HFFc6 (cell line): ENCODE measurements around the gene FABP2. TPM values are rescaled to one million over a fixed set of nuclear protein-coding genes. Genes with fewer than 3 reads are reported as not detected.

ENCODE experiments used
- DNase-seq: peaks from one replicate; pipeline ENCODE4 v3.0.0-alpha.2; 2018
- H3K27ac Mint-ChIP-seq: 2 replicates; pipeline ENCODE4 v1.8.0; 2020; ENCODE audit warnings: mild to moderate bottlenecking, mixed read lengths
- H3K27me3 Mint-ChIP-seq: 2 replicates; pipeline ENCODE4 v1.8.0; 2021; ENCODE audit warnings: mild to moderate bottlenecking, moderate library complexity, mixed read lengths; ENCODE audit not compliant: insufficient read depth
- H3K36me3 Mint-ChIP-seq: 2 replicates; pipeline ENCODE4 v1.8.0; 2021; ENCODE audit warnings: low read depth, mixed read lengths
- H3K4me1 Mint-ChIP-seq: 2 replicates; pipeline ENCODE4 v1.8.0; 2020; ENCODE audit warnings: low read depth, mixed read lengths
- H3K4me3 Mint-ChIP-seq: 2 replicates; pipeline ENCODE4 v1.8.0; 2020; ENCODE audit warnings: mild to moderate bottlenecking, moderate library complexity, mixed read lengths
- H3K9me3 Mint-ChIP-seq: 2 replicates; pipeline ENCODE4 v1.8.0; 2020; ENCODE audit warnings: mild to moderate bottlenecking, mixed read lengths
- CTCF ChIP-seq: fragments of 200-600 bp; sonication (generic); IDR thresholded peaks from 2 replicates; pipeline ENCODE4 v1.5.0; 2021; ENCODE audit warnings: antibody characterized with exemption, mild to moderate bottlenecking
- total RNA-seq, 6 experiments: library from RNA; stranded (reverse); fragmentation: NEBNext Ultra II Directional; extraction: Animal tissue kit (Norgen Biotek cat#: 25700); gene quantifications; 2 replicates in 1 of 6; 3 replicates in 5 of 6; pipeline ENCODE4 v1.2.3, GENCODE V29; 2021

The FABP2 gene
- total RNA-seq, 6 experiments from 2014 or later, result not detected

DNA sequence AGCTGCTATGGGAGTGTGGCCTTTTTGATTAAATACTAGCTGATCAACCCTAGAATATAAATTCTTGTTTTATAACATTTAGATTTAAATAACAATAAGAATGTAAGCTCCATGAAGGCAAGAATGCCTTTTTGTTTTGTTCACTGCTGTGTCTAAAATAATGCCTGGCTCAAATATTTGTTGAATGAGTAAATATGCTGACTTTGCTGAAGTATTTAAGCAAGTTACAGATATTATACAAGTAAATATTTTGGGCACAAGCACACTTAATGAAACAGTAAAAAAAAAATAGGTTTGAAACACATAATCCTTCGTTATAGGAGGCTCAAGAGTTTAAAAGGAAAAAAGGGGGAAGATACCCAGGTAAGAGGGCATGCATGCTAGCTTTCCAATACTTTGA, 24.1 kb downstream of the FABP2 start:
- Mint-ChIP-seq H3K27ac (peak overlapping the region; percentile 97), H3K4me3 (peak overlapping the region; percentile 92), H3K27me3 (peaks cover 31% of the 10 kb centered on the region), H3K9me3 (peaks cover 18% of the 10 kb centered on the region; the same call in 1 of the 2 replicates), H3K36me3 (peaks cover 58% of the 10 kb centered on the region), H3K4me1 (peaks cover 60% of the 10 kb centered on the region)
- no peak for TF ChIP-seq CTCF
- DNase-seq, result no peak

DNA sequence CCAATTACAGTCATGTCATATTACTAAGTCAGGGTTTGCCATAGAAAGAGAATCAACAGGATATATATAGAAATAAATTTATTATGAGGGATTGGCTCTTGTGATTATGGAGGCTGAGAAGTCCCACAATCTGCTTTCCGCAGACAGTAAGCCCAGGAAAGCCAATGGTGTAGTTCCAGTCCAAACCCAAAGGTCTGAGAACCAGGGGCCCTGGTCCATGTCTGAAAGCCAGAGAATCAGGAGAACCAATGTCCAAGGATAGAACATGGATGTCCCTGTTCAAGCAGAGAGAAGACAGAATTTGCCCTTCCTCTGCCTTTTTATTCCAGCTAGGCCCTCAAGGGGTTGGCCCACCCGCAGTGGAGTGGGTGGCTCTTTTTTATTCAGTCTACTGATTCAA, 25.6 kb downstream of the FABP2 start:
- no peak for DNase-seq
- no peak for TF ChIP-seq CTCF
- H3K4me3 Mint-ChIP-seq, result peak overlapping the region; percentile 45; the same call in 1 of the 2 replicates

GRCh38 chr4:119290598-119290997, 31.3 kb downstream of the FABP2 start:
- Mint-ChIP-seq H3K36me3 (peaks cover 21% of the 10 kb centered on the region), H3K4me3 (no peak overlapping the region), H3K4me1 (peaks cover 29% of the 10 kb centered on the region), H3K27me3 (peaks cover 2% of the 10 kb centered on the region; the same call in 1 of the 2 replicates), H3K9me3 (no peaks in the 10 kb centered on the region), H3K27ac (no peak overlapping the region)
- no peak for DNase-seq
- TF ChIP-seq CTCF, result no peak

More for the DNA sequence above, 25.6 kb downstream of the FABP2 start:
- H3K9me3 Mint-ChIP-seq, result peaks cover 18% of the 10 kb centered on the region; the same call in 1 of the 2 replicates
- H3K27me3 Mint-ChIP-seq, result peaks cover 26% of the 10 kb centered on the region
- H3K27ac Mint-ChIP-seq, result peak overlapping the region; percentile 40
- H3K36me3 Mint-ChIP-seq, result peaks cover 58% of the 10 kb centered on the region
- peaks cover 48% of the 10 kb centered on the region for H3K4me1 Mint-ChIP-seq

- peaks cover 2% of the 10 kb centered on the region; the same call in 1 of the 2 replicates for H3K27me3 Mint-ChIP-seq
- no peak for TF ChIP-seq CTCF
These were observed 32.6 kb downstream of the FABP2 start for GRCh38 chr4:119289313-119289712.

GRCh38 chr4:119286377-119287002, 35.4 kb downstream of the FABP2 start:
- TF ChIP-seq CTCF, result peak; percentile 84
- Mint-ChIP-seq H3K9me3 (no peaks in the 10 kb centered on the region), H3K36me3 (peaks cover 7% of the 10 kb centered on the region; the same call in 1 of the 2 replicates), H3K4me3 (peak overlapping the region; percentile 51; the same call in 1 of the 2 replicates), H3K4me1 (peaks cover 49% of the 10 kb centered on the region), H3K27me3 (peaks cover 5% of the 10 kb centered on the region; the same call in 1 of the 2 replicates), H3K27ac (peak overlapping the region; percentile 48)
- DNase-seq, result peak; percentile 64

More at GRCh38 chr4:119289313-119289712, 32.6 kb downstream of the FABP2 start:
- Mint-ChIP-seq H3K4me1 (peaks cover 29% of the 10 kb centered on the region), H3K27ac (0 out of 2 replicates have a peak overlapping the region, but pooled peaks have one; percentile 11), H3K4me3 (no peak overlapping the region), H3K36me3 (peaks cover 16% of the 10 kb centered on the region), H3K9me3 (no peaks in the 10 kb centered on the region)
- no peak for DNase-seq
